PC-9 (cell line): Measurements from ENCODE around the gene TCF4. TPM values are rescaled to one million over a fixed set of nuclear protein-coding genes. Genes with fewer than 3 reads are reported as not detected.

ENCODE experiments used
- BruUV-seq: library from RNA; stranded (reverse); fragments of 400-500 nt; replicated peaks from 2 replicates; lab custom pipeline; 2021; lab: Mats Ljungman, UMichigan
- CTCF ChIA-PET: fragments of 300-600 bp; sonication (Branson Sonifier 250); formaldehyde crosslinking; loops from one replicate; lab custom pipeline; 2022; ENCODE audit warnings: antibody characterized with exemption; lab: Charles Lee
- POLR2A ChIA-PET: fragments of 300-600 bp; sonication (Branson Sonifier 250); formaldehyde crosslinking; loops from one replicate; lab custom pipeline; 2022; ENCODE audit warnings: antibody characterized with exemption; ENCODE audit not compliant: unreplicated experiment; lab: Charles Lee
- DNase-seq, 2 experiments: peaks; one replicate each; pipeline versions ENCODE4 v3.0.0 to v3.0.0-alpha.2; 2015 to 2022; ENCODE audit warnings: mixed read lengths in 1 of 2
- H2AFZ ChIP-seq: fragments of 200-600 bp; sonication (generic); 2 replicates; pipeline ENCODE4 v1.8.1; 2017; ENCODE audit warnings: antibody characterized with exemption
- H3F3A ChIP-seq: fragments of 200-600 bp; sonication (generic); 2 replicates; pipeline ENCODE4 v1.8.1; 2017; ENCODE audit warnings: antibody characterized with exemption, mild to moderate bottlenecking, low read depth; ENCODE audit not compliant: insufficient read depth
- H3K27ac ChIP-seq: fragments of 200-600 bp; sonication (generic); 2 replicates; pipeline ENCODE4 v1.6.1; 2016; ENCODE audit warnings: mixed run types
- H3K27me3 ChIP-seq: fragments of 200-600 bp; sonication (generic); 2 replicates; pipeline ENCODE4 v1.6.1; 2016; ENCODE audit warnings: low read depth, mixed run types; ENCODE audit not compliant: insufficient read depth
- H3K36me3 ChIP-seq: fragments of 200-600 bp; sonication (generic); 2 replicates; pipeline ENCODE4 v1.6.1; 2016; ENCODE audit warnings: low read depth, mixed run types
- H3K4me1 ChIP-seq: fragments of 200-600 bp; sonication (generic); replicated peaks from 2 replicates; pipeline ENCODE4 v1.6.1; 2016; ENCODE audit warnings: mixed run types; ENCODE audit not compliant: insufficient read depth
- H3K4me2 ChIP-seq: fragments of 200-600 bp; sonication (generic); 2 replicates; pipeline ENCODE4 v1.6.1; 2017; ENCODE audit warnings: mixed run types
- H3K4me3 ChIP-seq: fragments of 200-600 bp; sonication (generic); 2 replicates; pipeline ENCODE4 v1.6.1; 2016; ENCODE audit warnings: mixed run types
- H3K79me2 ChIP-seq: fragments of 200-600 bp; sonication (generic); 2 replicates; pipeline ENCODE4 v1.6.1; 2017; ENCODE audit warnings: low read depth, mixed run types
- H3K9me2 ChIP-seq: fragments of 200-600 bp; sonication (generic); 2 replicates; pipeline ENCODE4 v1.8.1; 2017; ENCODE audit warnings: mild to moderate bottlenecking; ENCODE audit not compliant: insufficient read depth
- H3K9me3 ChIP-seq: fragments of 200-600 bp; sonication (generic); 2 replicates; pipeline ENCODE4 v1.8.1; 2016; ENCODE audit warnings: low read depth; ENCODE audit not compliant: insufficient read depth
- H4K20me1 ChIP-seq: fragments of 200-600 bp; sonication (generic); 2 replicates; pipeline ENCODE4 v1.8.1; 2017; ENCODE audit not compliant: insufficient read depth
- CTCF ChIP-seq: fragments of 200-600 bp; sonication (generic); conservative IDR thresholded peaks from 2 replicates; pipeline ENCODE4 v1.6.1; 2017; ENCODE audit warnings: mixed run types, antibody characterized with exemption, mild to moderate bottlenecking, moderate library complexity
- EZH2 ChIP-seq: fragments of 200-600 bp; sonication (generic); IDR thresholded peaks from 2 replicates; pipeline ENCODE4 v1.8.0; 2017; ENCODE audit warnings: antibody characterized with exemption, low read depth
- intact Hi-C: fragments of 100-400 bp; cut with micrococcal nuclease; formaldehyde crosslinking; loops from one replicate; pipeline ENCODE4 v1.10.0; 2022; ENCODE audit not compliant: unreplicated experiment
- total RNA-seq: library from RNA; stranded (reverse); gene quantifications from 2 replicates; pipeline ENCODE4 v1.2.3, GENCODE V29; 2021

Gene TCF4
- total RNA-seq, 1 experiment from 2014 or later: 0.74 TPM

GRCh38 chr18:55487997-55488396, 100.0 kb downstream of the TCF4 start:
- Histone ChIP-seq H2AFZ (no peak overlapping the region), H3K4me2 (no peak overlapping the region), H3K79me2 (no peaks in the 10 kb centered on the region), H3F3A (no peaks in the 10 kb centered on the region), H4K20me1 (no peaks in the 10 kb centered on the region), H3K4me1 (no peaks in the 10 kb centered on the region), H3K36me3 (no peaks in the 10 kb centered on the region), H3K9me3 (no peaks in the 10 kb centered on the region), H3K27ac (no peak overlapping the region), H3K27me3 (no peaks in the 10 kb centered on the region), H3K9me2 (no peaks in the 10 kb centered on the region; the same call in 1 of the 2 replicates), H3K4me3 (no peak overlapping the region)
- no peak for DNase-seq
- no TSS peak for BruUV-seq
- ChIA-PET POLR2A (no interaction called here), CTCF (no interaction called here)
- TF ChIP-seq EZH2 (no peak), CTCF (no peak)
- intact Hi-C loops: no loop called here

GRCh38 chr18:55486936-55487335, 101.1 kb downstream of the TCF4 start:
- DNase-seq: no peak
- POLR2A ChIA-PET: no interaction called here
- H3K79me2 ChIP-seq: no peaks in the 10 kb centered on the region
- H3K4me2 ChIP-seq: no peak overlapping the region
- no peak overlapping the region for H3K4me3 ChIP-seq
- TF ChIP-seq CTCF (no peak), EZH2 (no peak)
- H4K20me1 ChIP-seq: no peaks in the 10 kb centered on the region
- no TSS peak for BruUV-seq
- no peaks in the 10 kb centered on the region for H3K9me2 ChIP-seq
- intact Hi-C loops: no loop called here
- CTCF ChIA-PET: no interaction called here
- no peaks in the 10 kb centered on the region for H3K36me3 ChIP-seq
- no peak overlapping the region for H2AFZ ChIP-seq
- no peaks in the 10 kb centered on the region for H3F3A ChIP-seq
- no peaks in the 10 kb centered on the region for H3K27me3 ChIP-seq
- H3K4me1 ChIP-seq: no peaks in the 10 kb centered on the region
- no peaks in the 10 kb centered on the region for H3K9me3 ChIP-seq
- H3K27ac ChIP-seq: no peak overlapping the region

GRCh38 chr18:55485666-55486065, 102.3 kb downstream of the TCF4 start:
- no peak for DNase-seq
- H3K9me3 ChIP-seq: no peaks in the 10 kb centered on the region
- H3K9me2 ChIP-seq: no peaks in the 10 kb centered on the region
- no peaks in the 10 kb centered on the region for H3K27me3 ChIP-seq
- no peaks in the 10 kb centered on the region for H3F3A ChIP-seq
- no peak overlapping the region for H3K4me3 ChIP-seq
- no peak overlapping the region for H2AFZ ChIP-seq
- ChIA-PET POLR2A (no interaction called here), CTCF (no interaction called here)
- no peaks in the 10 kb centered on the region for H3K4me1 ChIP-seq
- no peaks in the 10 kb centered on the region for H4K20me1 ChIP-seq
- no peak overlapping the region for H3K27ac ChIP-seq
- intact Hi-C loops: no loop called here
- H3K36me3 ChIP-seq: no peaks in the 10 kb centered on the region
- no peak overlapping the region for H3K4me2 ChIP-seq
- no peaks in the 10 kb centered on the region for H3K79me2 ChIP-seq
- TF ChIP-seq CTCF (no peak), EZH2 (no peak)
- BruUV-seq: no TSS peak
